ENCODE results near the gene IRF4. TPM values are rescaled to one million over a fixed set of nuclear protein-coding genes. Genes with fewer than 3 reads are reported as not detected.
"Not testable (repeated sequence)": the region's sequence is repeated elsewhere in the genome, so short reads cannot be mapped to it uniquely, and the experiment has no call there.

The IRF4 gene
- polyA plus RNA-seq, 1 experiment, result not detected

GRCh38 chr6:376827-377640 is 14.5 kb upstream of the IRF4 start:
- DNase-seq (ENCODE audit: low read depth), result no peak
- H3K27me3 ChIP-seq (ENCODE audit: control insufficient read depth, insufficient read depth, low read length), result peaks cover 4% of the 10 kb centered on the region
- no peaks in the 10 kb centered on the region for H3K36me3 ChIP-seq (ENCODE audit: control insufficient read depth, insufficient read depth, low read length)
- no peak overlapping the region for H3K4me3 ChIP-seq (ENCODE audit: low read depth, low read length)
- ChIA-PET CTCF (no interaction called here), POLR2A (no interaction called here)
- no peak for TF ChIP-seq CTCF (IDR thresholded peaks at IDR 0.05; ENCODE audit: insufficient read depth, low read depth, low read length)

- POLR2A ChIA-PET; CTCF ChIA-PET; H3K4me3 ChIP-seq (ENCODE audit: low read depth, low read length); DNase-seq (ENCODE audit: low read depth); H3K27me3 ChIP-seq (ENCODE audit: control insufficient read depth, insufficient read depth, low read length); H3K36me3 ChIP-seq (ENCODE audit: control insufficient read depth, insufficient read depth, low read length): not testable (repeated sequence)
These were observed 13.9 kb upstream of the IRF4 start for GRCh38 chr6:377641-378020.

- CTCF ChIA-PET, result no interaction called here
- POLR2A ChIA-PET, result no interaction called here
- peaks cover 4% of the 10 kb centered on the region for H3K27me3 ChIP-seq (ENCODE audit: control insufficient read depth, insufficient read depth, low read length)
- DNase-seq (ENCODE audit: low read depth), result no peak
- no peaks in the 10 kb centered on the region for H3K36me3 ChIP-seq (ENCODE audit: control insufficient read depth, insufficient read depth, low read length)
- H3K4me3 ChIP-seq (ENCODE audit: low read depth, low read length), result no peak overlapping the region
- TF ChIP-seq CTCF (IDR thresholded peaks at IDR 0.05; ENCODE audit: insufficient read depth, low read depth, low read length), result no peak
These were observed 13.2 kb upstream of the IRF4 start for GRCh38 chr6:378090-378957.

GRCh38 chr6:378958-379409 is 12.6 kb upstream of the IRF4 start:
- peaks cover 3% of the 10 kb centered on the region for H3K27me3 ChIP-seq (ENCODE audit: control insufficient read depth, insufficient read depth, low read length)

GRCh38 chr6:379410-380181 is 12.0 kb upstream of the IRF4 start:
- Histone ChIP-seq H3K36me3 (ENCODE audit: control insufficient read depth, insufficient read depth, low read length) (no peaks in the 10 kb centered on the region), H3K27me3 (ENCODE audit: control insufficient read depth, insufficient read depth, low read length) (peaks cover 3% of the 10 kb centered on the region), H3K4me3 (ENCODE audit: low read depth, low read length) (no peak overlapping the region)
- no peak for DNase-seq (ENCODE audit: low read depth)
- ChIA-PET POLR2A (no interaction called here), CTCF (no interaction called here)
- TF ChIP-seq CTCF (IDR thresholded peaks at IDR 0.05; ENCODE audit: insufficient read depth, low read depth, low read length), result no peak

More at GRCh38 chr6:378958-379409, 12.6 kb upstream of the IRF4 start:
- DNase-seq (ENCODE audit: low read depth), result no peak
- CTCF ChIA-PET, result no interaction called here
- TF ChIP-seq CTCF (IDR thresholded peaks at IDR 0.05; ENCODE audit: insufficient read depth, low read depth, low read length), result no peak
- Histone ChIP-seq H3K36me3 (ENCODE audit: control insufficient read depth, insufficient read depth, low read length) (no peaks in the 10 kb centered on the region), H3K4me3 (ENCODE audit: low read depth, low read length) (no peak overlapping the region)
- POLR2A ChIA-PET, result no interaction called here
